ENCODE measurements around the gene TM7SF3.

TM7SF3 gene

DNA sequence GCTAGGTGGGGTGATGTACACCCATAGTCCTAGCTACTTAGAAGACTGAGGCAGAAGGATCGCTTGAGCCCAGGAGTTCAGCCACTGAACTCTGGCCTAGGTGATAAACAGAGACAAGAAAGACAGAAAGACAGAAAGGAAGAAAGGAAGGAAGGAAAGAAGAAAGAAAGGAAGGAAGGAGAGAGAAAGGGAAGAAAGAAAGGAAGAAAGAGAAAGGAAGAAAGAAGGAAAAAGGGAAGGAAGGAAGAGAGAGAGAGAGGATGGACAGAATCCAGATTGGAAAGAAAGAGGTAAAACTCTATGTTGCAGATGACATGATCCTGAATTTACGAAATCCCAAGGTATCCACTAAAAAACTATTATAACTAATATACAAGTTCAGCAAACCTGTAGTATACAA is 84.6 kb downstream of the TM7SF3 start:
- TF ChIP-seq, protein P1, sequence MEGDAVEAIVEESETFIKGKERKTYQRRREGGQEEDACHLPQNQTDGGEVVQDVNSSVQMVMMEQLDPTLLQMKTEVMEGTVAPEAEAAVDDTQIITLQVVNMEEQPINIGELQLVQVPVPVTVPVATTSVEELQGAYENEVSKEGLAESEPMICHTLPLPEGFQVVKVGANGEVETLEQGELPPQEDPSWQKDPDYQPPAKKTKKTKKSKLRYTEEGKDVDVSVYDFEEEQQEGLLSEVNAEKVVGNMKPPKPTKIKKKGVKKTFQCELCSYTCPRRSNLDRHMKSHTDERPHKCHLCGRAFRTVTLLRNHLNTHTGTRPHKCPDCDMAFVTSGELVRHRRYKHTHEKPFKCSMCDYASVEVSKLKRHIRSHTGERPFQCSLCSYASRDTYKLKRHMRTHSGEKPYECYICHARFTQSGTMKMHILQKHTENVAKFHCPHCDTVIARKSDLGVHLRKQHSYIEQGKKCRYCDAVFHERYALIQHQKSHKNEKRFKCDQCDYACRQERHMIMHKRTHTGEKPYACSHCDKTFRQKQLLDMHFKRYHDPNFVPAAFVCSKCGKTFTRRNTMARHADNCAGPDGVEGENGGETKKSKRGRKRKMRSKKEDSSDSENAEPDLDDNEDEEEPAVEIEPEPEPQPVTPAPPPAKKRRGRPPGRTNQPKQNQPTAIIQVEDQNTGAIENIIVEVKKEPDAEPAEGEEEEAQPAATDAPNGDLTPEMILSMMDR (IDR thresholded peaks at IDR 0.05): no peak
- H3K79me2 ChIP-seq: peaks cover 2% of the 10 kb centered on the region
- no peaks in the 10 kb centered on the region for H3K4me1 ChIP-seq
- H3K27me3 ChIP-seq (ENCODE audit: control insufficient read depth, insufficient read depth, low read length): no peaks in the 10 kb centered on the region
- H2AFZ ChIP-seq: no peak overlapping the region
- H3K4me2 ChIP-seq (ENCODE audit: low read length): no peak overlapping the region
- no peak overlapping the region for H3K4me3 ChIP-seq (ENCODE audit: low read depth, low read length)
- no peaks in the 10 kb centered on the region for H3K9me3 ChIP-seq (ENCODE audit: control insufficient read depth, low read length)
- H3K27ac ChIP-seq: no peak overlapping the region
- H3K36me3 ChIP-seq (ENCODE audit: control insufficient read depth, insufficient read depth, low read length): no peaks in the 10 kb centered on the region
- no peak overlapping the region for H3K9ac ChIP-seq

DNA sequence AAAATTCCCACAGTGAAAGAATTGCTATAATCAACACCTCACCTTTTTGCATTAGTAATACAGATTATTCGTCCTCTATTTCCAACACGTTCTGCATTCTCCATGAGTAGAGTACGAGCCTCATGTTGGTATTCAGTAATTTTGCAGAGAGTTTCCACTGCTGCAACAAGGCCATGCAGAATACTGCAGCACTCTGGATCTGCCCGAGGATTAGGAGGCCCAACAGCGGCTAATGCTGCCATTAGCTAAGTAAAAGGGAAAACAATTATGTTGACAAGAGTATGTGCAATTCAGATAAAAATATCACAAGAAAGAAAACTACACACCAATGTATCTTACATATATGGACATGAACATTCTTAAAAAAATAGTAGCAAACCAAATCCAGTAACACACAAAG is 85.5 kb downstream of the TM7SF3 start:
- TF ChIP-seq, protein P1 (IDR thresholded peaks at IDR 0.05): no peak
- no peaks in the 10 kb centered on the region for H3K9me3 ChIP-seq (ENCODE audit: control insufficient read depth, low read length)
- H3K4me3 ChIP-seq (ENCODE audit: low read depth, low read length): no peak overlapping the region
- H3K27me3 ChIP-seq (ENCODE audit: control insufficient read depth, insufficient read depth, low read length): no peaks in the 10 kb centered on the region
- no peak overlapping the region for H3K27ac ChIP-seq
- no peak overlapping the region for H2AFZ ChIP-seq
- H3K36me3 ChIP-seq (ENCODE audit: control insufficient read depth, insufficient read depth, low read length): no peaks in the 10 kb centered on the region
- no peak overlapping the region for H3K9ac ChIP-seq
- no peaks in the 10 kb centered on the region for H3K4me1 ChIP-seq
- no peaks in the 10 kb centered on the region for H3K79me2 ChIP-seq
- H3K4me2 ChIP-seq (ENCODE audit: low read length): no peak overlapping the region
